ENCODE measurements around the gene RPL7A.

DNA sequence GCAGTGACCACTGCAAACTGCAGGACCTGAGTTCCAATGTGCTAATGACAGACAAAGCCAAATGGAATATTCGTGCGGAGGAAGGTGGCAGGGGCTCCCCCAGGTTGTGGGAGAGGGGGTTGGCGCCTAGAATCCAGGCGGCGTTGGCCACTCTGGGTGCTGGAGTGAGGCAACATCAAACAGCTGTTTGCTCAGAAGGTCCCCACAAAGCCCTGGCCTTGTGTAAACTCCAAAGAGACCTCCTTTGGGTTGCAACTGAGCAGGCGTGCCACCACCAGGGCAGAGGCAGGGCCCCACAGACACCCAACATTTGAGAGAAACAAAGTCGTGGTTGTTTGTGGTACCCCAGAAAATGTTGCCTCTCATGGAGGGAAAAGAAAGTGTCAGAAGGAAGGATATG, 42.7 kb downstream of the RPL7A start:
- no peak for TF ChIP-seq CTCF (conservative IDR thresholded peaks at IDR 0.05; ENCODE audit: low read depth, low read length)
- TF ChIP-seq RFX5 (IDR thresholded peaks at IDR 0.05; ENCODE audit: low read depth, low read length) = no peak
- TF ChIP-seq POLR2A (IDR thresholded peaks at IDR 0.05; ENCODE audit: low read depth, low read length) = no peak

Measured in IMR-90 (cell line).